Endothelial cell of coronary artery (primary cell): ENCODE measurements around the gene AICDA. TPM values are rescaled to one million over a fixed set of nuclear protein-coding genes. Genes with fewer than 3 reads are reported as not detected.

Source experiments
- total RNA-seq: library from RNA; depleted of rRNA; stranded (reverse); fragments of >200 nt; gene quantifications from 2 replicates; pipeline ENCODE4 v1.2.3, GENCODE V29; 2014

AICDA gene
- not detected in 2 replicates for total RNA-seq

DNA sequence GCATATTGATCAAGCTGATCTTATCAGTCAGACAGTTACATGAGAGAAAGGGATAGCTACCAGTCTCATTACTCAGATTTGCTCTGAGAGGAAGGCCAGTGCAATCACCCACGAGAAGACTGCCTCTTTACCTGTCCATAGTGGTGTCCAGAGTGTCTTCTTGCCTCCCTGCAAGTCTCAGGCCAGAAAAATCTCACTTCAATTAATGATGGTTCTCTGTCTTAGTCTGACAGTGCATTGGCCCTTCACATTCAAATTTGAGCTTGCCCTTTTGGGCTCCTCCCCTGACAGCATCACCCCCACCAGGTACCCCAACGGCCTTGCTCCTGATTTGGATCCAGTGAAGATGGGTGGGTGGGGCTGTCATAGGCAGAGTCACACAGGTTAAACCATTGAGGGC lies at the start of gene AICDA:
AICDA (minus strand) TSS at position 231 of the 400 bp plus-strand sequence; CDS start at position 139, 92 bp downstream.

Other genes with a start within 250 kb of the AICDA start
- gene CLEC6A, start 156.9 kb downstream of the AICDA start, total RNA-seq, result not detected in 2 replicates
- gene CLEC4D, start 99.4 kb downstream of the AICDA start, total RNA-seq, result not detected in 2 replicates
- not detected in 2 replicates for gene CLEC4E, start 72.0 kb downstream of the AICDA start, total RNA-seq
- gene MFAP5, start 50.0 kb upstream of the AICDA start, total RNA-seq, result under 0.01 and 1.0 TPM in 2 replicates
- gene RIMKLB, start 85.1 kb upstream of the AICDA start, total RNA-seq, result 67.2 and 87.9 TPM in 2 replicates
- not detected in 2 replicates for gene A2ML1, start 209.8 kb upstream of the AICDA start, total RNA-seq